WTC11 (cell line): ENCODE results near the gene PCDHA1. TPM values are rescaled to one million over a fixed set of nuclear protein-coding genes. Genes with fewer than 3 reads are reported as not detected.

Experiments used
- ATAC-seq: fragments of 200-7000 bp; cut with Tn5 transposase; 2 replicates; pipeline ENCODE4 v1.10.0; 2021; ENCODE audit warnings: mild to moderate bottlenecking, moderate library complexity
- CTCF ChIA-PET: fragments of 300-600 bp; sonication (Branson Sonifier 250); formaldehyde crosslinking; loops from one replicate; lab custom pipeline; 2021; ENCODE audit warnings: antibody characterized with exemption; lab: Charles Lee
- POLR2A ChIA-PET: fragments of 350-600 bp; sonication (Branson Sonifier 250); formaldehyde crosslinking; loops from one replicate; lab custom pipeline; 2021; ENCODE audit warnings: antibody characterized with exemption; lab: Charles Lee
- DNase-seq: peaks from one replicate; pipeline ENCODE4 v3.0.0; 2021; ENCODE audit warnings: low spot score
- H3K27ac Mint-ChIP-seq: 2 replicates; pipeline ENCODE4 v1.8.0; 2021; ENCODE audit warnings: mixed read lengths
- H3K27me3 Mint-ChIP-seq: 2 replicates; pipeline ENCODE4 v1.8.0; 2021; ENCODE audit warnings: low read depth, mild to moderate bottlenecking, moderate library complexity, mixed read lengths
- H3K36me3 Mint-ChIP-seq: 2 replicates; pipeline ENCODE4 v1.8.0; 2021; ENCODE audit warnings: mixed read lengths
- H3K4me1 Mint-ChIP-seq: 2 replicates; pipeline ENCODE4 v1.8.0; 2022; ENCODE audit warnings: mixed read lengths
- H3K4me3 Mint-ChIP-seq: 2 replicates; pipeline ENCODE4 v1.8.0; 2021; ENCODE audit warnings: mild to moderate bottlenecking, moderate library complexity, mixed read lengths
- H3K9me3 Mint-ChIP-seq: 2 replicates; pipeline ENCODE4 v1.8.0; 2021; ENCODE audit warnings: mixed read lengths
- CDX4 ChIP-seq: fragments of 250-450 bp; sonication (Bioruptor Pico); IDR thresholded peaks from 2 replicates; pipeline ENCODE4 v1.9.0; 2021; ENCODE audit warnings: moderate library complexity, mild to moderate bottlenecking, inconsistent platforms, borderline replicate concordance
- CTCF ChIP-seq: fragments of 200-600 bp; IDR thresholded peaks from 2 replicates; pipeline ENCODE4 v1.8.0; 2022; ENCODE audit warnings: antibody characterized with exemption
- E2F5 ChIP-seq: sonication (generic); formaldehyde crosslinking; IDR thresholded peaks from 2 replicates; pipeline ENCODE4 v1.8.1; 2022; ENCODE audit warnings: mild to moderate bottlenecking, moderate library complexity, missing genetic modification reagents
- FOXK1 ChIP-seq: sonication (generic); formaldehyde crosslinking; IDR thresholded peaks from 2 replicates; pipeline ENCODE4 v1.8.0; 2022; ENCODE audit warnings: mild to moderate bottlenecking, moderate library complexity, missing genetic modification reagents
- FOXP1 ChIP-seq: sonication (generic); formaldehyde crosslinking; IDR thresholded peaks from 2 replicates; pipeline ENCODE4 v1.8.0; 2022; ENCODE audit warnings: missing genetic modification reagents, mild to moderate bottlenecking, moderate library complexity, borderline replicate concordance
- FOXP4 ChIP-seq: sonication (generic); formaldehyde crosslinking; IDR thresholded peaks from 2 replicates; pipeline ENCODE4 v1.8.0; 2022; ENCODE audit warnings: mild to moderate bottlenecking, missing genetic modification reagents
- KAT7 ChIP-seq: sonication (generic); formaldehyde crosslinking; IDR thresholded peaks from 2 replicates; pipeline ENCODE4 v1.8.1; 2023; ENCODE audit warnings: missing genetic modification reagents, mild to moderate bottlenecking, borderline replicate concordance
- MLX ChIP-seq: sonication (generic); formaldehyde crosslinking; IDR thresholded peaks from 2 replicates; pipeline ENCODE4 v1.8.1; 2023; ENCODE audit warnings: mild to moderate bottlenecking, missing genetic modification reagents, moderate library complexity
- NFE2L1 ChIP-seq: sonication (generic); formaldehyde crosslinking; IDR thresholded peaks from 2 replicates; pipeline ENCODE4 v1.8.1; 2023; ENCODE audit warnings: missing genetic modification reagents
- NR2C2 ChIP-seq: sonication (generic); formaldehyde crosslinking; IDR thresholded peaks from 2 replicates; pipeline ENCODE4 v1.8.0; 2022; ENCODE audit warnings: mild to moderate bottlenecking, missing genetic modification reagents
- NR3C1 ChIP-seq: sonication (generic); formaldehyde crosslinking; conservative IDR thresholded peaks from 2 replicates; pipeline ENCODE4 v1.8.1; 2023; ENCODE audit warnings: low read depth, mild to moderate bottlenecking, missing genetic modification reagents
- PRDM15 ChIP-seq: sonication (generic); formaldehyde crosslinking; IDR thresholded peaks from 2 replicates; pipeline ENCODE4 v1.8.0; 2022; ENCODE audit warnings: missing genetic modification reagents
- PRRX2 ChIP-seq: fragments of 250-450 bp; sonication (Bioruptor Pico); IDR thresholded peaks from 2 replicates; pipeline ENCODE4 v1.8.0; 2021; ENCODE audit warnings: mild to moderate bottlenecking
- TCF7 ChIP-seq: sonication (generic); formaldehyde crosslinking; IDR thresholded peaks from 2 replicates; pipeline ENCODE4 v1.8.0; 2022; ENCODE audit warnings: mild to moderate bottlenecking, low read depth, missing genetic modification reagents, moderate library complexity
- TEAD1 ChIP-seq: sonication (generic); formaldehyde crosslinking; IDR thresholded peaks from 2 replicates; pipeline ENCODE4 v1.8.0; 2022; ENCODE audit warnings: mild to moderate bottlenecking, missing genetic modification reagents
- TP53 ChIP-seq: sonication (generic); formaldehyde crosslinking; IDR thresholded peaks from 2 replicates; pipeline ENCODE4 v1.8.1; 2023; ENCODE audit warnings: mild to moderate bottlenecking, missing genetic modification reagents
- USF1 ChIP-seq: sonication (generic); formaldehyde crosslinking; IDR thresholded peaks from 2 replicates; pipeline ENCODE4 v1.8.0; 2022; ENCODE audit warnings: mild to moderate bottlenecking, missing genetic modification reagents
- ZMAT4 ChIP-seq: fragments of 250-450 bp; sonication (Bioruptor Pico); IDR thresholded peaks from 2 replicates; pipeline ENCODE4 v1.9.0; 2021; ENCODE audit warnings: mild to moderate bottlenecking
- ZNF138 ChIP-seq: sonication (generic); formaldehyde crosslinking; conservative IDR thresholded peaks from 2 replicates; pipeline ENCODE4 v1.8.1; 2022; ENCODE audit warnings: mild to moderate bottlenecking, moderate library complexity, missing genetic modification reagents
- ZNF423 ChIP-seq: fragments of 250-450 bp; sonication (Bioruptor Pico); IDR thresholded peaks from 2 replicates; pipeline ENCODE4 v2.1.2; 2022; ENCODE audit warnings: mild to moderate bottlenecking, moderate library complexity
- total RNA-seq: library from RNA; stranded (reverse); gene quantifications from 3 replicates; pipeline ENCODE4 v1.2.3, GENCODE V29; 2021

PCDHA1 gene
- total RNA-seq, 1 experiment from 2014 or later, result 2.4 TPM

GRCh38 chr5:140926443-140927227 lies 140.7 kb downstream of the PCDHA1 start (continued):
- TF ChIP-seq CDX4 (CRISPR knock-in tag) (no peak), TEAD1 (CRISPR knock-in tag) (peak; percentile 79; the same call in 1 of the 2 replicates), NR2C2 (CRISPR knock-in tag) (no peak), NR3C1 (CRISPR knock-in tag) (no peak), NFE2L1 (no peak; the same call in 1 of the 2 replicates), TP53 (no peak), KAT7 (CRISPR knock-in tag) (no peak), FOXP4 (0 out of 2 replicates have a peak, but pooled peaks have one; percentile 23), USF1 (CRISPR knock-in tag) (peak; percentile 24; the same call in 1 of the 2 replicates), ZNF423 (CRISPR knock-in tag) (no peak), PRRX2 (CRISPR knock-in tag) (no peak), ZMAT4 (no peak), FOXK1 (CRISPR knock-in tag) (peak; percentile 52), TCF7 (CRISPR knock-in tag) (no peak), FOXP1 (CRISPR knock-in tag) (no peak; the same call in none of the 2 replicates), ZNF138 (no peak), E2F5 (peak; percentile 35; the same call in 1 of the 2 replicates)

- Mint-ChIP-seq H3K36me3 (no peaks in the 10 kb centered on the region), H3K27ac (no peak overlapping the region), H3K9me3 (no peaks in the 10 kb centered on the region), H3K4me1 (peaks cover 28% of the 10 kb centered on the region), H3K4me3 (peak overlapping the region; percentile 91), H3K27me3 (peaks cover 37% of the 10 kb centered on the region)
- POLR2A ChIA-PET, result interaction anchor here (0.8 to 3.4 kb wide), 7 partner anchors 39 to 141 kb away, joined by 3 to 50 read pairs (median 7); partner anchors contain the start of genes PCDHA1 and PCDHAC2
- ATAC-seq (peak; percentile 8), DNase-seq (peak; percentile 61)
- no peak for TF ChIP-seq CTCF
- TF ChIP-seq E2F5, result 0 out of 2 replicates have a peak, but pooled peaks have one; percentile 47
- 0 out of 2 replicates have a peak, but pooled peaks have one; percentile 17 for TF ChIP-seq MLX (CRISPR knock-in tag)
- TF ChIP-seq PRDM15, result peak; percentile 77
- CTCF ChIA-PET, result interaction anchor here (0.7 to 4.4 kb wide), 32 partner anchors 8 to 228 kb away, joined by 3 to 243 read pairs (median 10); partner anchors contain the start of genes PCDHA10, PCDHA11, PCDHA12 and PCDHA13
Measured at GRCh38 chr5:140927228-140927573, 141.3 kb downstream of the PCDHA1 start.
